GM12878 (cell line): Measurements from ENCODE around the gene PTPRN2. TPM values are rescaled to one million over a fixed set of nuclear protein-coding genes. Genes with fewer than 3 reads are reported as not detected.

ENCODE experiments used
- ATAC-seq: fragments of 200-7000 bp; cut with Tn5 transposase; 3 replicates; pipeline ENCODE4 v1.9.1; 2020; ENCODE audit warnings: mild to moderate bottlenecking, moderate library complexity
- BruUV-seq: library from RNA; stranded (reverse); fragments of 400-500 nt; replicated peaks from 2 replicates; lab custom pipeline; 2021; lab: Mats Ljungman, UMichigan
- CTCF ChIA-PET: fragments of 300-600 bp; sonication (Branson Sonifier 250); formaldehyde crosslinking; extraction: SDS; loops from one replicate; lab custom pipeline; 2021; ENCODE audit warnings: inconsistent platforms; lab: Yijun Ruan, JAX
- POLR2A ChIA-PET: fragments of 350-600 bp; formaldehyde crosslinking; extraction: SDS; loops from one replicate; lab custom pipeline; 2021; ENCODE audit warnings: inconsistent platforms; lab: Charles Lee
- RAD21 ChIA-PET: fragments of 300-600 bp; sonication (Branson Sonifier 250); formaldehyde crosslinking; loops from one replicate; lab custom pipeline; 2023; ENCODE audit warnings: antibody characterized with exemption; ENCODE audit not compliant: unreplicated experiment; lab: Charles Lee
- SMC1A ChIA-PET: fragments of 300-600 bp; sonication (Branson Sonifier 250); formaldehyde crosslinking; loops from one replicate; lab custom pipeline; 2023; ENCODE audit not compliant: unreplicated experiment, uncharacterized antibody; lab: Charles Lee
- DNase-seq: peaks from one replicate; pipeline ENCODE4 v3.0.0-alpha.2; 2011; ENCODE audit warnings: low read depth, low spot score
- FAIRE-seq: peaks from 3 replicates; lab custom pipeline; 2011; peaks lifted over from hg19 to GRCh38; lab: Jason Lieb, UNC
- H2AFZ ChIP-seq: 2 replicates; pipeline ENCODE4 v1.6.0; 2011; ENCODE audit warnings: low read depth, low read length, control low read depth; ENCODE audit not compliant: control insufficient read depth
- H3K27ac ChIP-seq: 2 replicates; pipeline ENCODE4 v1.5.1; 2011; ENCODE audit warnings: control low read depth; ENCODE audit not compliant: control insufficient read depth, insufficient read depth
- H3K27me3 ChIP-seq, 2 experiments: replicated peaks in 1 of 2; 2 replicates each; pipeline versions ENCODE4 v1.6.0 to v1.6.1; 2011; ENCODE audit warnings: low read length in 1 of 2; ENCODE audit not compliant: control insufficient read depth in 2 of 2, insufficient read depth in 2 of 2
- H3K36me3 ChIP-seq, 2 experiments: 2 replicates each; pipeline ENCODE4 v1.5.1; 2011; ENCODE audit warnings: low read length in 1 of 2; ENCODE audit not compliant: control insufficient read depth in 2 of 2, insufficient read depth in 2 of 2
- H3K4me1 ChIP-seq: 2 replicates; pipeline ENCODE4 v1.6.1; 2011; ENCODE audit warnings: mild to moderate bottlenecking, low read length, moderate library complexity, mixed read lengths; ENCODE audit not compliant: control insufficient read depth, insufficient read depth
- H3K4me2 ChIP-seq: 2 replicates; pipeline ENCODE4 v1.6.0; 2011; ENCODE audit warnings: control low read depth; ENCODE audit not compliant: control insufficient read depth, insufficient read depth
- H3K4me3 ChIP-seq: fragments of 200-600 bp; sonication (generic); 2 replicates; pipeline ENCODE4 v1.5.1; 2016
- H3K79me2 ChIP-seq: 2 replicates; pipeline ENCODE4 v1.6.0; 2011; ENCODE audit warnings: low read length; ENCODE audit not compliant: control insufficient read depth, insufficient read depth
- H3K9ac ChIP-seq: 2 replicates; pipeline ENCODE4 v1.8.0; 2011; ENCODE audit warnings: low read length, control low read depth, mixed read lengths; ENCODE audit not compliant: control insufficient read depth, insufficient read depth
- H3K9me3 ChIP-seq: replicated peaks from 3 replicates; pipeline ENCODE4 v1.5.1; 2011; ENCODE audit warnings: mild to moderate bottlenecking, low read length; ENCODE audit not compliant: control insufficient read depth, insufficient read depth
- H4K20me1 ChIP-seq: 2 replicates; pipeline ENCODE4 v1.6.0; 2011; ENCODE audit not compliant: control insufficient read depth, insufficient read depth
- ASH2L ChIP-seq: fragments of 300-600, 200-600 bp; sonication (generic); IDR thresholded peaks from 2 replicates; pipeline ENCODE4 v1.6.1; 2017; ENCODE audit warnings: low read depth, mild to moderate bottlenecking, borderline replicate concordance
- BHLHE40 ChIP-seq, 2 experiments: fragments of 450-650 bp in 1 of 2; IDR thresholded peaks; 2 replicates each; pipeline ENCODE4 v1.6.1; 2011 to 2017; ENCODE audit warnings: low read depth in 2 of 2, borderline replicate concordance in 1 of 2, improper control_type of control experiment in 1 of 2, low read length in 1 of 2, mild to moderate bottlenecking in 1 of 2
- SUPT20H ChIP-seq: IDR thresholded peaks from 2 replicates; pipeline ENCODE4 v1.6.1; 2011; ENCODE audit warnings: low read depth, mild to moderate bottlenecking, low read length, moderate library complexity, borderline replicate concordance; ENCODE audit not compliant: control insufficient read depth
- ZBTB11 ChIP-seq: fragments of 450-650 bp; formaldehyde crosslinking; IDR thresholded peaks from 2 replicates; pipeline ENCODE4 v1.5.0; 2022; ENCODE audit warnings: mild to moderate bottlenecking, missing genetic modification characterization
- WGBS: methylation state at CpG from one replicate; pipeline ENCODE4 v1.1.6; 2016; ENCODE audit warnings: low lambda C conversion rate; ENCODE audit not compliant: insufficient replicate concordance, insufficient coverage; ENCODE audit errors: missing lambda C conversion rate; 5-methylcytosine and 5-hydroxymethylcytosine counted together
- in situ Hi-C: fragments of 300-500 bp; cut with MboI; formaldehyde crosslinking; loops from 9 replicates; pipeline ENCODE4 v1.14.3; 2018; ENCODE audit warnings: mixed read lengths
- intact Hi-C: fragments of 100-400 bp; cut with micrococcal nuclease; formaldehyde crosslinking; loops from one replicate; pipeline ENCODE4 v1.14.2; 2022; ENCODE audit not compliant: unreplicated experiment
- polyA plus RNA-seq, 11 experiments: library from polyadenylated mRNA; depleted of rRNA in 4 of 11; unstranded in 6 of 11; stranded (reverse) in 5 of 11; fragments of >200 nt; fragmentation: Nextera tagmentation in 4 of 11; fragmentation: Illumina TruSeq in 1 of 11; extraction: Ambion mirVana in 4 of 11; extraction: Trizol in 1 of 11; gene quantifications; 1 replicate in 1 of 11; 2 replicates in 10 of 11; pipeline versions ENCODE4 v1.2.1 to v1.2.3, GENCODE V29; 2011 to 2016; ENCODE audit warnings: inconsistent platforms in 2 of 11, missing spikeins in 2 of 11, low read depth in 1 of 11
- total RNA-seq, 4 experiments: library from RNA; depleted of rRNA in 3 of 4; stranded (reverse); fragments of >200 nt in 3 of 4; fragmentation: Illumina TruSeq in 1 of 4; extraction: Trizol in 1 of 4; gene quantifications; 2 replicates each; pipeline versions ENCODE4 v1.2.1 to v1.2.3, GENCODE V29; 2013 to 2021

The PTPRN2 gene
- total and polyA plus RNA-seq, 10 of the 15 experiments (the other 5 are each of a cell fraction or from before 2014, with no cell fraction given), result 5.4 TPM; not detected in 9

DNA sequence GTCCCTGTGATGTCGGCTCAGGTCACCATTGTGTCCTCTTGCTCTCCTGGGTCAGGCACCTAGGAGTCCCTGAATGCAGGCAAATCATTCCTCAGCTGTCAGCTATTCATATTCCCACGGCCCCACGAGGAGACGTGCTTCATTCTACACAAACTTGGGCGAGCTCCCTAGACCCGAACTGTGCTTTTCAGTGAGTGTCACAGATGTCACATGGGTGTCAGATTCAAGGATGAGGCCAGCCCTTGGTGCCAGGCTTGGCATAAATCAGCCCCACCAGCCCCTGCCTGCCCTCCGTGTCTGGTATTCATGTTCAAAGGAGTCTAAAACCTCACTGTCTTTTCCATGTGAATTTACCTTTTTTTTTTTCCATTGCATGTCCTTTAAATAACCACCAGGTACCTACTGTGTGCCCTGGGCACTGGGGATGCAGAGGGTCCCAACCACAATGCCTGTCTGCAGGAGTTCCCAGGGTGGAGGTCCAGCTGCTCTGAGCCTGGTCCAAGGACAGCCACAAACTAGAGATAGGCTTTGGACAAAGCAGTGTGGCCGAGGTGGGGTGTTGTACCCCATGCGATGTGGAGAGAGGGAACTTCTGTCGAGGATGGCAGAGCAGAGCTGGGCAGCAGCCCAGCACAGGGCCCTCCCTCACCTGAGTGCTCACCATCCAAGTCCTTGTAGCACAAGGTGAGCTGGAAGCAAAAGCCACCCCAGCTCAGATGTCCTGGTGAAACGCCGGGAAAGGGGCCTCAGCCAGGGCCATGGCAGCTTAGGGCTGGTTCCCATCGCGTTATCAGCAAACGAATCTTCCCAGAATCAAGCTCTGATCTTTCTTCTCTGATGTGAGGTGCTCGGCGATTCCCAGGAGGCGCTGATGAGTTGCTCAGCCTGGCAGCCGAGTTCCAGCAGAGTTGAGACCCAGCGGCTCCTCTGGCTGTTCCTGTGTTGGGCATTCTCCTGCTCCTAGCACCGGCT, 611.9 kb downstream of the PTPRN2 start:
- ATAC-seq, result no peak
- no peak overlapping the region for H3K4me3 ChIP-seq

More for the DNA sequence above, 611.9 kb downstream of the PTPRN2 start:
- RAD21 ChIA-PET, result no interaction called here
- Histone ChIP-seq H3K27me3 (no peaks in the 10 kb centered on the region), H4K20me1 (no peaks in the 10 kb centered on the region), H3K27ac (no peak overlapping the region), H3K79me2 (no peaks in the 10 kb centered on the region), H3K4me2 (no peak overlapping the region), H2AFZ (no peak overlapping the region), H3K4me1 (no peaks in the 10 kb centered on the region), H3K36me3 (no peaks in the 10 kb centered on the region), H3K9ac (no peak overlapping the region), H3K9me3 (peaks cover 1% of the 10 kb centered on the region; the same call in 1 of the 3 replicates)
- no peak for TF ChIP-seq SUPT20H
- TF ChIP-seq ZBTB11 (CRISPR knock-in tag), result no peak
- no peak for TF ChIP-seq BHLHE40 (IDR thresholded peaks at IDR 0.05; ENCODE audit: borderline replicate concordance in 1 of 2, low read depth in 2 of 2, low read length in 1 of 2)
- TF ChIP-seq ASH2L, result no peak
- in situ Hi-C loops, result no loop called here
- intact Hi-C loops, result no loop called here
- SMC1A ChIA-PET, result no interaction called here
- 40% methylated on average over 21 of the region's 21 CpGs for WGBS
- FAIRE-seq, result no peak
- no TSS peak for BruUV-seq
- CTCF ChIA-PET, result no interaction called here
- DNase-seq, result no peak
- POLR2A ChIA-PET, result no interaction called here
